Mucosa of descending colon (tissue), 3 donors: Measurements from ENCODE around the gene ZBTB18. TPM values are rescaled to one million over a fixed set of nuclear protein-coding genes. Genes with fewer than 3 reads are reported as not detected.

ENCODE experiments used
- ATAC-seq: fragments of 200-7000 bp; cut with Tn5 transposase; one replicate; pipeline ENCODE4 v1.9.1; 2020; ENCODE audit warnings: mild to moderate bottlenecking, moderate library complexity
- DNase-seq, 3 donors: peaks; one replicate each; pipeline ENCODE4 v3.0.0-alpha.2; 2020
- H3K36me3 ChIP-seq: fragments of 200-600 bp; one replicate; pipeline ENCODE4 v1.8.0; 2021; ENCODE audit warnings: low read depth, mild to moderate bottlenecking
- H3K4me1 ChIP-seq: fragments of 200-600 bp; one replicate; pipeline ENCODE4 v1.8.0; 2021; ENCODE audit warnings: low read depth, mild to moderate bottlenecking
- H3K4me3 ChIP-seq: fragments of 200-600 bp; one replicate; pipeline ENCODE4 v1.8.0; 2021; ENCODE audit warnings: mild to moderate bottlenecking
- H3K9me3 ChIP-seq: fragments of 200-600 bp; one replicate; pipeline ENCODE4 v1.8.0; 2021; ENCODE audit warnings: mild to moderate bottlenecking
- CTCF ChIP-seq: fragments of 200-600 bp; IDR thresholded peaks from one replicate; pipeline ENCODE4 v1.8.0; 2022; ENCODE audit warnings: antibody characterized with exemption, mild to moderate bottlenecking
- intact Hi-C, 2 donors: fragments of 100-400 bp; cut with DNase I in 1 of 2; cut with micrococcal nuclease in 1 of 2; formaldehyde crosslinking; loops; one replicate each; pipeline versions ENCODE4 v1.11.0 to v1.11.1; 2022; cut with DNase I, micrococcal nuclease
- total RNA-seq, 3 donors: library from RNA; stranded (reverse); fragmentation: NEBNext Ultra II Directional in 2 of 3; extraction: Animal tissue kit (Norgen Biotek cat#: 25700) in 2 of 3; gene quantifications; one replicate each; pipeline versions ENCODE4 v1.2.1 to v1.2.4, GENCODE V29; 2021 to 2023
- donor health status: DM: no; HTN: no; CAD: no; lungs with moderate emphysema.
- donor health status: DM: no; HTN: no; CAD: no.
- donor health status: DM: no; HTN: yes; CAD: no.

ZBTB18 gene
- total RNA-seq, 3 donors from 2014 or later, result 14.8 to 25.2 (median 19.9) TPM

GRCh38 chr1:244028701-244029100 lies 22.4 kb upstream of the ZBTB18 start:
- no peak for DNase-seq

GRCh38 chr1:244029124-244029523 lies 22.0 kb upstream of the ZBTB18 start:
- ATAC-seq, result no peak
- intact Hi-C loops, result no loop called here
- TF ChIP-seq CTCF, result no peak

More at GRCh38 chr1:244028701-244029100, 22.4 kb upstream of the ZBTB18 start:
- no peak for TF ChIP-seq CTCF
- intact Hi-C loops, result no loop called here
- Histone ChIP-seq H3K9me3 (no peaks in the 10 kb centered on the region), H3K4me3 (no peak overlapping the region), H3K4me1 (no peaks in the 10 kb centered on the region), H3K36me3 (no peaks in the 10 kb centered on the region)
- no peak for ATAC-seq

GRCh38 chr1:244030481-244031040 lies 20.5 kb upstream of the ZBTB18 start:
- Histone ChIP-seq H3K4me3 (no peak overlapping the region), H3K9me3 (no peaks in the 10 kb centered on the region), H3K36me3 (no peaks in the 10 kb centered on the region), H3K4me1 (no peaks in the 10 kb centered on the region)
- no peak for TF ChIP-seq CTCF
- DNase-seq (no peak), ATAC-seq (no peak)
- intact Hi-C loops, result no loop called here

More at GRCh38 chr1:244029124-244029523, 22.0 kb upstream of the ZBTB18 start:
- Histone ChIP-seq H3K4me3 (no peak overlapping the region), H3K36me3 (no peaks in the 10 kb centered on the region), H3K9me3 (no peaks in the 10 kb centered on the region), H3K4me1 (no peaks in the 10 kb centered on the region)
- DNase-seq, result no peak

DNA sequence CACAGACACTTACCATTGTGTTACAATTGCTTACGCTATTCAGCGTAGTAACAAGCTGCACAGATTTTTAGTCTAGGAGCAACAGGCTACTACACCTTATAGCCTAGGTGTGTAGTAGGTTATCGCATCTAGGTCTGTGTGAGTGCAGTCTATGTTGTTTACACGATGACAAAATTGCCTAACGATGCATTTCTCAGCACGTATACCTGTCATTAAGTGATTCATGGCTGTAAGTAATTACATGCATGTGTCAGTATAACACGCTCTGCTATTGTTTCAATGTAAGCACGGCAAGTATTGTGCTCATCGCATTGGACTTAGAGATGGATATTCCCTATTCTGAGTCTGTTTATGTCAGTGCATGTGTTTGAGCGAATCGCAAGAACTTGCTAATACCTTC lies 15.7 kb upstream of the ZBTB18 start:
- intact Hi-C loops, result no loop called here
- H3K4me1 ChIP-seq, result no peaks in the 10 kb centered on the region
- H3K9me3 ChIP-seq, result no peaks in the 10 kb centered on the region
- ATAC-seq, result no peak
- DNase-seq, result no peak
- H3K4me3 ChIP-seq, result no peak overlapping the region
- no peaks in the 10 kb centered on the region for H3K36me3 ChIP-seq
- no peak for TF ChIP-seq CTCF

DNA sequence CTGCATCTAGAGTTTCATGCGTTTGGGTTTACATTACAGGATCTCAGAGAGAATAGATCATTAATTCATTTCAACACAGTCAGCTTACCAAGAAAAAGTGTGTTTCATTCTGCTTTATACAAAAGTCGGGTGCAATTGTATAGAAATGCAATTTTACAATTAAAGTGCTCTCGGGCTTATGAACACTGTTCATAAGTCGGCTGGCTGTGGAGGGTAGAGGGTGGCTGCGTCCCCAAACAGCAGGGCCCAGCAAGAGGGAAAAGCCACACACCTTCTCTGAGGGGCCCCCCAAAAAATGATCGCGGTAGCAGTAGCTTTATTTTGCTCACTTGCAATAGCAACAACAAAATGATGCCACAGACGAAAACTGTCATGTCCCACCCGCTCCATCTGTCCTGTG lies 13.8 kb upstream of the ZBTB18 start:
- Histone ChIP-seq H3K4me3 (no peak overlapping the region), H3K4me1 (no peaks in the 10 kb centered on the region), H3K9me3 (no peaks in the 10 kb centered on the region), H3K36me3 (no peaks in the 10 kb centered on the region)
- TF ChIP-seq CTCF, result no peak
- DNase-seq (no peak), ATAC-seq (no peak)
- intact Hi-C loops, result no loop called here
